GM19023 (cell line): ENCODE results near the gene SPECC1.

Experiments
- ATAC-seq: cut with Tn5 transposase; IDR thresholded peaks from one replicate; pipeline ENCODE4 v1.9.1; 2021; ENCODE audit warnings: mild to moderate bottlenecking, moderate library complexity; ENCODE audit not compliant: unreplicated experiment

SPECC1 gene

DNA sequence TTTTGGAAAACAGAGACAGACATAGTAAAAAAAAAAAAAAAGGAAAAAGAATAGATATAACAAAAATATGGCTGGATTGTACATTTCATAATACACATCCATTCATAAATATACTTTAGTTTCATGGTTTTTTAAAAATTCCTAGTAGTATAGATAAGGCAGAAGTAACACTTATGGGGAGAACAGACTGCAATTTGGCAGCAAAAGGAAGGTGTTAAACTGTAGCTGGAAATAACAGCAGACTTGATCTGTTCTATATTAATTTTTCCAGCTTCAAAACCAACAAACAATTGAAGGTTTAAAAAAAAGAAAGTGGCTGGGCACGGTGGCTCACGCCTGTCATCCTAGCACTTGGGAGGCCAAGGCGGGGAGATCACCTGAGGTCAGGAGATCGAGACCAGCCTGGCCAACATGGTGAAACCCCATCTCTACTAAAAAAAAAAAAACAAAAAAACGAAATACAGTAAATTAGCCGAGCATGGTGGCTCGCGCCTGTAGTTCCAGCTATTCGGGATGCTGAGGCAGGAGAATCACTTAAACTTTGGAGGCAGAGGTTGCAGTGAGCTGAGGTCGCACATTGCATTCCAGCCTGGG is 191.8 kb downstream of the SPECC1 start:
- no peak for ATAC-seq

DNA sequence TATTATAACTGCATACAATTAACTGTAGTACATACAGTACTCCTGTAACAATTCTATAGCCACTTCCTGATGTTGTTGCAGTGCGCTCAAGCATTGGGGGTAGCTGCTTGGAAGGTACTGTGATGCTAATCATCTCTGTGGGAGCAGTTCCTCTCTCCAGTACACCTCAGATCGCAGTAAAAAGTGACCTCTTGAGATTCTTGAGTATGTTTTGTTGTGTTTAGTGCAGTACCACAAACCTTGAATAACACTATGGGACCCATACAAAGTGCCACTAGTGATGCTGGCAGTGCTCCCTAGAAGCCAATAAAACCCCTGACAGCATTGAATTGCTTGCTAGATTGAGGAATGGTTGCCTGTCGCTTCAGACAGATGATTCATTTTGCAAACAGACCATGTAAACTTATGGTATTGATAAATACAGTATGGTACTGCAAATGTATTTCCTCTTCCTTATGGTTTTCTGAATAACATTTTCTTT is 193.0 kb downstream of the SPECC1 start:
- ATAC-seq = no peak

DNA sequence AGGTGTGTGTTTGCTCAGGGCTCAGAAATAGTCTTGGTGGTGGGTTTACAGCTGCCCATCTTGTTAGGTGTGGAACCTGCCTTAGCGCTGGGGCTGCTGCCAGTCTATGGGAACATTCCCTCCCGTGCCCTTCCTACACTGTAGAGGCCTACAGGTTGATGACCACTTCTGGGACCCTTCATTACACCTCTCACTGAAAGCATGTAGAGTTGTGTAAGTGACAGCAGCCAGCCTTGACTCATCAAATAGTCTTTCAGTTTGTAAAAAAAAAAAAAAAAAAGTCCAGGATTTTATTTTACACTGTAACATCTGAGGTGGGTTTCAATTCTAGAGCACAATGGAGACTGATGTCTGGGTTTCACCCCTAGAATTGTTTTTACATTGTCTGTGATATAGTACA is 193.9 kb downstream of the SPECC1 start:
- no peak for ATAC-seq

DNA sequence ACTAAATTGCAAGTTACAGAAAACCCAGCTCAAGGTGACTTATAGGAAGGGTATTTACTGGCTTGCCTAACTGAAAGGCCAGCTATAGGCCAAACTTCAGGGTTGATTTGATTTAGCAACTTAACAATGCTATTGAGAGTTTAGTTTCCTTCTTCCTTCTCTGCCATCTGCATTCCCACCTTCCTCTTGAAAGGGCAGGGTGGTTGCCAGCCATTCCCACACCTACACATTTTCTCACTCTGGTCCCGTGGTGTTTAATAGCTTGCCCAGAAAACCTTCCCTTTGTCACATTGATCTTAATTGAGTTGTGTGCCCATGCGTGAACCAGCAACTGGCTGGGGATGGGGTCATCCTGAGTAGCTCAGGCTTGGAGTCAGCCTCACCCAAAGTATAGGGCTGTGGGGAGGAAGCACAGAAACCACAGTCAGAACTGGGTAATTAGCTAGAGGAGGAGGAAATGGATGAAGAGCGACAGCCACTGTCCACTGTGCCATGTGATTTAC is 194.7 kb downstream of the SPECC1 start:
- no peak for ATAC-seq

DNA sequence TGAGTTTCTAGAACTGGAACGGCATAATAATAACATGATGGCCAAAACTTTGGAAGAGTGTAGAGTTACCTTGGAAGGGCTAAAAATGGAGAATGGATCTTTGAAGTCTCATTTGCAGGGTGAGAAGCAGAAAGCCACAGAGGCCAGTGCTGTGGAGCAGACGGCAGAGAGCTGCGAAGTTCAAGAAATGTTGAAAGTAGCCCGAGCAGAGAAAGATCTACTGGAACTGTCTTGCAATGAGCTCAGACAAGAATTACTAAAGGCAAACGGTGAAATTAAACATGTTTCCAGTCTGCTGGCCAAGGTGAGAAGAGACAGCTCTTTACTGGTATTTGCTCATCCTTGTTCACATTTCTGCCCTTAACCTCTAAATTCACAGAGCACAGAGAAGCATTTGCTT is 196.4 kb downstream of the SPECC1 start:
- no peak for ATAC-seq

DNA sequence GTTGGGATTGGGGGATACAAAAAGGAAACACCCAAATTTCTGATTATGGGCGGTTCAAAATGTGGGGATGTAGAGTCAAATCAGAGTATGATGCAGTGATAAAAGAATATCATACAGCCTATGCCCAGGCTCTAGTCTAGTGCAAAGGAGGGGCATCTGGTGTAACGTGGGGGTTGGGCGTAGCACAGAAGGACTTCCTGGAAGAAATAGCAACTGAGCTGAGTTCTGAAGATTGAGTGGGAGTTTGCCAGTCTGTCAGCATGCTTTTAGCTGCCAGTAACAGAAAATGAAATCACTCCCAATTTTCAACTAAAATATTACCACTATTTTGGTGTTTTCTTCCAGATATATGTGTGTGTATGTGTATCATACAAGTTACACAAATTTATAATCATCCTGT is 196.9 kb downstream of the SPECC1 start:
- ATAC-seq = no peak

DNA sequence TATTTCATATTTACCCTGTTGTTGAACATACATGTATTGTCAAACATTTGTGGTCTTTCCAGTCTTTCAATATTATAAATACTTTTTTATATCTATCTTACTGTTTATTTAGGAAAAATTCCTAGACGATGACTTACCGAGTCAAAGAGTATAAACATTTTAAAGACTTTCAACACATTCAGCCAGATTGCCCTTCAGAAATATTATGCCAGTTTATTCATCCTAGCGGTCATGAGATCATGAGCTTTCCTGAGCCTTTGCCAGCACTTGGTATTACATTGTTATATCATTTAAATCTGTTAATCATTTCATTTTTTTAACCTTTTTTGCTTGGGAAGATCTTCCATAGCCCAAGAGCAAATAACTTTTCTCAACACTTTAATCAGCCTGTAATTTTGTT is 197.4 kb downstream of the SPECC1 start:
- no peak for ATAC-seq

DNA sequence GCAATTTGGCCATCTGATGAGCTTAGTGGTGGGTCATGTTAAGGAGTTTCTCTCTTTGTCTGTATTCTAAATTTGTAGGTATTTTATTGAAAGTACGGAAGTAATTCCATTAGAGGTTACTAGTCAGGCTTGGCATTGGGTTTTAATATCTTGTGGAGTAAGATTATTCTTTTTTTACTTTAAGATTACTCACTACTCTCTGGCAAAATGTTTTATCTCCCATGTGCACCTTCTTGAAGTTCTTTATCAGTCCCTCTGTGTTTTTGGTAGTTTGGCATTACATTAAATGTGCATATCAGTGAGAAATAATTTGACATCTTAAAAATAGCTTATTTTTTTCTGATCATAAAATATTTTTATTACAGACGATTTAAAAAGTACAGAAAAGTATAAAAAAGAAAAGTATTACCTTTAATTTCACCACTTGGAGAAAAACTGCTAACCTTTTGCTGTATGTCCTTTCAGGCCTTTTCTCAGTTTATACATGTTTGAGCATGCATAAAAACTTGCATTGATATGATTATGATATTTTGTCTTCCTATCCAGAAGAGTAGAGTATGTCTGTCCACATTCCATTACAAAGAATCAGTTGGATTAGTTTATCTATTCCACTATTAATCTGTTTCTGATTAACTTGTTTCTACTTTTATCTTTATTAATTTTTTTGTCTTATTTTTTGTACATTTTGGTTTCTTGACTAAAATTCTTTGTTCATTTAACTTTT is 198.3 kb downstream of the SPECC1 start:
- no peak for ATAC-seq

DNA sequence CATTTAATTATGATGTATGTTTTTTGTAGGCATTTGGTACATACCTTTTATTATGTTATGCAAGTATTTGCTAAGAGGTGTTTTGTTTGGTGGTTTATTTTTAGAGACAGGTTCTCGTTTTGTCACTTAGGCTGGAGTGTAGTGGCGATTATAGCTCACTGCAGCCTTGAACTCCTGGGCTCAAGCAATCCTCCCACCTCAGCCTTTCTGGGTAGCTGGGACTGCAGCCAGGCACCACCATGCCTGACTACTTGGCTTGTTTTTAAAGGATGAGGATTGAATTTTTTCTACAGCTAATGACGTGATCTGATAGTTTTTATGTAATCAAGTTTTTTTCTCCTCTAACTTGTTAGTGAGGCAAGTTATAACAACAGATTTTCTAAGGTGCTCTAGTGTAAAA is 199.6 kb downstream of the SPECC1 start:
- no peak for ATAC-seq

DNA sequence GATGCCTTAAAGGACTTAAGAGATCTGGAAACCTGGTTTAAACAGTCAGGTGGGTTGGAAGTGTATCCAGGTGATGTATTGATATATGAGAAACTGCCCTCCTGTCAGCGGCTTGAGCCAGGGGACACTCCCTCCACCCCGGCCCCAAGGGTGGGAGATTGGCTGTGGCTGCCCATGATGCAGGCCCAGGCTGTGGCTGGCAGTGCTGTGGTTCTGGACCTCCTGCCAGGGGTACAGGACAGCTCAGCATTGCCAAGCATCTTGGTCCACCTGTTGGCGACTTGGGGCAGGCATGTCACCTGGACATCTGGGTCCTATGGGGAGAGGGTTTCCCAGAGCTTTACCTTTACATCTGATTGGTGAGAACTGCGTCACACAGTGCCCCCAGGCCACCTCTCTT is 201.0 kb downstream of the SPECC1 start:
- no peak for ATAC-seq

DNA sequence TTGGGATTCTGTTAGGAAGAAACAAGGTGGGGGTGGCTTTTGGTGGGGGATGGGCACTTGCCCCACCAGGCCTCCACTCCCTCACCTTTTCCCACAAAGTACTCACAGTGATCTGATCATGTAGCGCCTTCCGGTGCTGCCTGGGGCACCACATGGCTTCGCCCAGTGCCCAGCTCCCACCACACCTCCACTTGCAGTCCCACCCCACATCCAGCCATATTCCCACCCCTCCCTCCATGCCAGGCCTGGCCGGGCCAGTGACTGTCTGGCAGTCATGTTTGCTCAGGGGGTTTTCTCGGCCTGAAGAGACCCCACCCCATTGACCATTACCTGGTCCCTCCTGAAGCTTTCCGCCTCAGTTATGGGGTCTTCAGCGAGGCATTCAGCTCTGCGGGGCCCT is 201.5 kb downstream of the SPECC1 start:
- ATAC-seq = no peak

DNA sequence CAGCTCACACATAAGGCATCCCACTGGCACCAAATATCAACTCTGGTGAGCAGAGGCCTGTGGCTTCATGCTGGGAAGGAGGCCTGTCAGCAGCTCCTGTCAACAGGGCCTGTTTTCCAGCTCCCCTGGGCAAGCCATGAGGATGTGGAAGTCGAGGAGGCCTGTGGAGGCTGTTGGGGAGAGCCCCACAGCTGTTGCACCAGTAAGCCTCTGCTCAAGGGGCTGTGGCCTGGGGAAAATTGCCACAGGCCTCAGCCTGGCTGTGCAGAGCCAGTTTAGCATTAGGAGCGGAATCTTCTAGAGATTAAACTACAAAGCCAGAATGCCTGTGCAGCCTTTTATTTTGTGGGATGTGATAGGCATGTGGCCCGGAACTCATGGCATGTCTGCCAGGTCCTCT is 202.1 kb downstream of the SPECC1 start:
- no peak for ATAC-seq

DNA sequence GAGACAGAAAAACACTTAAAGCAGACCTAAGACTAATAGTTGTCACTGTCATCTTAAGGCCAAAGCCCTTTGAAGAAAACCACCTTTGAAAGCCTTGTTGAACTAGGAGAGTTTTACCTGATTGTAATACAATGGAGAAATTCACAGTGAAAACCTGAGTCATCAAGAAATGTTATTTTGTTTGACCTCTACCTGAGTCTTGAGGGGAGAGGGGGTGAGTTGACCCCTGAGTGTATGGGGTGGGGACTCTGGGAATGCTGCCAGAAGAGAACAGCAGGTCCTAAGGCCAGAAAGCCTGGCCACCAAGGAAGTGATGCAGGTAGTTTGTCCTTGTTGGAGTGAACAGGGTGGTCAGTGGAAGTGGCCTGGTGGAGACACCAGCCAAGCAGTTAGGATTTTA is 204.3 kb downstream of the SPECC1 start:
- ATAC-seq = no peak

DNA sequence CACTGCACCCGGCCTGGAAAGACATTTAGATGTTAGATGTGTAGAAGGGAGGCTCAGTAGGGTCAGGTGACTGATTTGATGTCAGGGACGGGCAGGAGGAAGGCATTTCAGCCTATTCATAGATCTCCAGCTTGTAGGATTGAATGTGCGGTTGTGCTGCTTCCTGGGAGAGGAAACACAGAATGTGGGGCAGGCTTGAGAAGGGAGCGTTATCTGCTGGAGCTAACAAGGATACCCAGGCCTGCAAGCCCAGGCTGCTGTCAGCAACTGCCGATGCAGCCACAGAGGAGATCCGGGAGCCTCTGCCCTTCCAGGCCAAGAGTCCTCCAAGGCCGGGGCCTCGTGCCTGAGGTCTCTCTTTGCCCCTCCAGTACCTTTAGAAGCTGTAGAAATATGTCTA is 205.6 kb downstream of the SPECC1 start:
- ATAC-seq = no peak

DNA sequence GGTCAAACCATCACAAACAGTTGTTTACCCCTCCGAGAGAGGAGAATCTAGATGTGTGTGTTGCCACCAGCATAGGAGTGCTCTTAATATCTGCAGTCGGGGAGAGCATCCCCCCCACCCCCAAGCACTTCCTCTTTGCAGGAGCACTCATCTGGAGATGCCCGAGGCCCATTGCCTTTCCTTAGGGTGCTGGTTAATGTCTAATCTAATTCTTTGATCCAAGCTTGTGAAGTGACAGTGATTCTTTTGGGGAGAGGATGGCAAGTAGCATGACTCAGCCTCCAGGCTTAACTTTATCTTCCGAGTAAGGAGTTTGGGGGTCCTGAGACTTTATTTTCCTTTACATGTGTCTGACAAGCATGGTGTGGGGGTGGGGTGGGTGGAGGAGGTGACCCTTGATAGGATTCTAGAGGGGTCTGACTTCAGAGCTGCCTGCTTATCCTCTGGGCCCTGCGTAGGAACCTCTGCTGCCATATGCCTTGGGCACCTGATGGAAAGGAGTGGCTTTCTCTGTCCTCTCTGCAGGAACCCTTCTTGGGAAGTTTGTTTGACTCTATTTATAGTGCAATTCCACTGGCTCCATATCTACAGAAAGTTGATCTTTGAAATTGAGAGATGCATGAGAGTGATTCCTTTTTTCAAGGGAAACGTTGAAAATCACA is 207.1 kb downstream of the SPECC1 start:
- no peak for ATAC-seq

DNA sequence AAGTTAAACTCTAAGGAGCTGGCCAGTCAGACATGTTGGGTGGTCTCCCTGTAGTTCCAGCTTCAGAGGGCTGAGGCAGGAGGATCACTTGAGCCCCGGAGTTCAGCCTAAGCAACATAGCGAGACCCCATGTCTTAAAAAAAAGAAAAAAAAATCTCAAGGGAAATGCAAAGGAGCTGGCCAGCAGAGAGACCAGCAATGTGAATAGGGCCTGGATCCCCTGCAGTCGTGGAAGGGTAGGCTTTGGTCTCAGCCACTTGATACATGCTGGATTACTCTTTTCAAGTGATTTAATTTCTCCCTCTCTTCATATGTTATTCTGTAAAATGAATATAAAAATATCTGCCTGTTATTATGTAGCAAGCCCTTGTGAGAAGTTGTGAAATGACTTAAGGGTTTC is 207.7 kb downstream of the SPECC1 start:
- no peak for ATAC-seq

DNA sequence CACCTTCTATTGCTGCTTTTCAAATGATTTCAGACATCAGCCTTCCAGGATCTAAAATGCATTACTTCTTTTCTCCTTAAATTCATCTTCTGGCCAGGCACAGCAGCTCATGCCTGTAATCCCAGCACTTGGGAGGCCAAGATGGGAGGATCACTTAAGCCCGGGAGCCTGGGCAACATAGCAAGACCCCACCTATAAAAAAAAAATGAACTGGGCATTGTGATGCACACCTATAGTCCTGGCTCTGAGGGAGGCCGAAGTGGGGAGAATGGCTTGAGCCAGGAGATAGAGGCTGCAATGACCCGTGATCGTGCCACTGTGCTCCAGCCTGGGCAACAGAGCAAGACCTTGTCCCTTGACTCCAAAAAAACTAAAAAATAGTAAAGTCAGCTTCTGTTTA is 208.5 kb downstream of the SPECC1 start:
- no peak for ATAC-seq

DNA sequence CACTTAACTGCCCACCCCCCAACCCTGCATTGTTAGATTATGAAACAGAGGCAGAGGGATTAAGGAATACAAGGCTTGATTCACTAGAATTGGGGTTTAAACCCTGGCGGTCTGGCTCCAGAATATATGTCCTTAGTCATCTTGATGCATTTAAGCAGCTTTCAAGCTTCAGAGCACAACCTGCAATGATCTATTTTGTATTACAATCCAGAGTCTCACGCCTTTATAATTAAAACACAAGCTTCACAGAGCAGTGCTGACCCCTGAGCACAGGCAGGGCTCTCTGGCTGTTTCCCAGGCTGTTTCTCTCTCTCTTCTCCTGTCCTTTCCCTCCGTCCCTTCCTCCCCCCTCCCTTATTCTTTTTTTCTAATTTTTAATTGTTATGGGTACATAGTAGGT is 209.1 kb downstream of the SPECC1 start:
- no peak for ATAC-seq

DNA sequence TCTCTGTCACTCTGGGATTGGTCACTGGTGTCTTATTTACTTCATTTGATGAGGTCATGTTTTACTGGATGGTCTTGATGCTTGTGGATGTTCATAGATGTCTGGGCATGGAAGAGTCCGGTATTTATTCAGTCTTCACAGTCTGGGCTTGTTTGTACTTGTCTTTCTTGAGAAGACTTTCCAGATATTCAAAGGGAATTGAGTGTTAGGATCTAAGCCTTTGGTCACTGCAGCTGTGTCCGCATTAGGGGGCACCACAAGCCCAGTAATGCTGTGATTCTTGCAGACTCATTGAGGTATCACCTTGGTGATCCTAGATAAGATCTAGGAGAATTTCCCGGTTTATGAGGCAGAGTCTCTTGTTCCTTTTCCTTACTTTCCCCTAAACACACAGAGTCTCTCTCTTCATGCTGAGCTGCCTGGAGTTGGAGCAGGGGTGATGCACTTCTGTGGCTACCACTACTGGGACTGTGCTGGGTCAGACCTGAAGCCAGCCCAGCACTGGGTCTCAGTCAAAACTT is 214.7 kb downstream of the SPECC1 start:
- no peak for ATAC-seq

DNA sequence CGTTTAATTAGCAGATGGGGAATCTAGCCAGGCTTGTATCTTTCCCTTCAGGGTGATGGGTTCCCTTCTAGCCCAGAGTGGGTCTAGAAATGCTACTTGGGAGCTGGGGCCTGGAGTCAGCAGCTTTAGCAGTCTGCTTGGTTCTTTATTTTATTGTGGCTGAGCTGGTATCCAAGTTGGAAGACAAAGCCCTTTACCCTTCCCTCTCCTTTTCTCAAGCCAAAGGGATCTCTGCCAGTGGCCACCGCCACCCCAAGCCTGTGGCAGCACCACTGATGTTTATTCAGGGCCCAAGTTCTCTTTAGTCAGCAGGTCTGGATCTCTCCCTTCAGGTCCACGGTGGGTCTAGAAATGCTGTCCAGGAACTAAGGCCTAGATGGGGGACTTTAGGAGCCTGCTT is 215.2 kb downstream of the SPECC1 start:
- no peak for ATAC-seq

DNA sequence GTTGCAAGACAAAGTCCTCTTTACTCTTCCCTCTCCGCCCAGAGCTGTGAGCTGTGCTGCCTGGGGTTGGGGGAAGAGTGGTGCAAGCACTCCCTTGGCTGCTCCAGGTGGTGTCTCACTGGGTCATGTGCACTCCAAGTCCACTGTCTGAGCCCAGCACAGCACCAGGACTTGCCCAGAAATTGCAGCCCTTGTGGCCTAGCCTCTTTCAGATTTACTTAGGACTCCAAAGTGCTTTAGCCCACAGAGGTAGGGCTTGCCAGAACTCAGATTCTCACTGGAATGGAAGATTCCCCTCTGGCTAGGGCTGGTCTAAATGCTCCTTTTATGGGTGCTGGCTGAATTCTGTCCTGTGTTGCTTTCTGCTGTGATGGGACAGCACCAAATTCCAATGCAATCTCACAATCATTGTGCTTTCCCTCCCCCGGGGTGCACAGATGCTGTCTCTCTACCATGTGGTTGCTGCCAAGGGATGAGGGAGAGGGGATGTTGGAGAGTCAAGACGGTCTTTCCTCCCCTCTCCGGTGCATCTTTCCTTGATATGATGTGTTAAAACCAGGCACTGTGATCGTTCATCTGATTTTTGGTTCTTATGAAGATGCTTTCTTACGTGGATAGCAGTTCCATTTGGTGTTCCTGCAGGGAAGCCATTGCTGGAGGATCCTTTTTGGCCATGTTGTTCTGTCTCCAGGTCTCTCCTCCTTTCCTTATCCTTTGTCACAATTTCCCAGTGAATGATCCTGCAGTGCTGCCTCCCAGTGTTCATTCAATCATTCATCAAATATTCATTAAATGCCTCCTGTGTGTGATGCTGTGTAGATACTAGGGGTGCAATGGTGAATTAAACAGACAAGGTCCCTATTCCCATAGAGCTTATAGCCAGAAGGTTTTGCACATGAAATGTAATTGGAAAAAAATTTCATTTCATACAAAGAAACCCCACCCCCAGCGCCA is 216.3 kb downstream of the SPECC1 start:
- no peak for ATAC-seq
